HepG2 (cell line): ENCODE data around the gene SIK3.

Experiments used
- ELF1 ChIP-seq: sonication (generic); formaldehyde crosslinking; IDR thresholded peaks from 2 replicates; pipeline ENCODE4 v1.4.0; 2020; ENCODE audit warnings: missing genetic modification reagents
- GABPA ChIP-seq, 2 experiments: IDR thresholded peaks; 2 replicates each; pipeline ENCODE4 v1.6.1; 2011 to 2016; ENCODE audit warnings: low read depth in 2 of 2, low read length in 1 of 2, missing biosample characterization in 1 of 2, missing genetic modification characterization in 1 of 2
- GTF3A ChIP-seq: sonication (generic); formaldehyde crosslinking; conservative IDR thresholded peaks from 2 replicates; pipeline ENCODE4 v1.4.0; 2020; ENCODE audit warnings: mild to moderate bottlenecking, missing genetic modification reagents
- HIVEP1 ChIP-seq: sonication (generic); formaldehyde crosslinking; IDR thresholded peaks from 2 replicates; pipeline ENCODE4 v1.4.0; 2020; ENCODE audit warnings: mild to moderate bottlenecking, missing genetic modification reagents
- KDM2A ChIP-seq: sonication (generic); formaldehyde crosslinking; IDR thresholded peaks from 2 replicates; pipeline ENCODE4 v1.4.0; 2020; ENCODE audit warnings: low read depth, missing genetic modification reagents, borderline replicate concordance
- NFIB ChIP-seq: sonication (generic); formaldehyde crosslinking; IDR thresholded peaks from 2 replicates; pipeline ENCODE4 v1.9.0; 2021; ENCODE audit warnings: missing genetic modification reagents, mild to moderate bottlenecking, borderline replicate concordance
- POLR2A ChIP-seq, 2 experiments: IDR thresholded peaks; 2 replicates each; pipeline ENCODE4 v1.6.1; 2011; ENCODE audit warnings: low read depth in 2 of 2, low read length in 2 of 2, mild to moderate bottlenecking in 1 of 2, moderate library complexity in 1 of 2; ENCODE audit not compliant: insufficient read depth in 1 of 2
- ZNF274 ChIP-seq: sonication (generic); formaldehyde crosslinking; IDR thresholded peaks from 2 replicates; pipeline ENCODE4 v1.5.1; 2020; ENCODE audit warnings: mild to moderate bottlenecking, missing genetic modification reagents
- ZNF644 ChIP-seq: IDR thresholded peaks from 2 replicates; pipeline ENCODE4 v1.6.1; 2016; ENCODE audit warnings: low read depth
- ZSCAN20 ChIP-seq: sonication (generic); formaldehyde crosslinking; IDR thresholded peaks from 2 replicates; pipeline ENCODE4 v1.4.0; 2020; ENCODE audit warnings: missing genetic modification reagents, mild to moderate bottlenecking, borderline replicate concordance
- TF ChIP-seq, protein P1 (sequence below): sonication (generic); formaldehyde crosslinking; IDR thresholded peaks from 2 replicates; pipeline ENCODE4 v1.4.0; 2020; ENCODE audit warnings: mild to moderate bottlenecking, missing genetic modification reagents

DNA sequence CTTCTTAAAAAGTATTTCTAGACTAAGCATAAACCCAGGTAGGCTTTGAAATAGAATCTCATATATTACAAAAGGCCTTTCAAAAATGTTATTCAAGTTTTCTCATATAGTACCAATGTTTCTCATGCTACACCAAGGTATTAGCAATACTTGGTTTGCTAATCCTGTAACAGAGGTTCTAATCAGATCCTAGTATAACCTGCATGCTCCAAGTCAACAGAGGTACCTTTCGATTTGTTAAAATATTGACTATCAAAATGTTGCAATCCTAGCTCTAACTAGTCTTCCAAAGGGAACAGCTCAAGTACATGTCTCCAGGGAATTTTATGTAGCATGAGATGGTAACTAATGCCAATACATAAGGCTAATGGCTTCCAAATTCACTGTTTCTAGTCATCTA, 162.7 kb downstream of the SIK3 start:
- TF ChIP-seq ZSCAN20 (CRISPR knock-in tag) (no peak), KDM2A (CRISPR knock-in tag) (no peak), ZNF274 (no peak), GTF3A (CRISPR knock-in tag) (no peak), GABPA (IDR thresholded peaks at IDR 0.05; ENCODE audit: low read depth, low read length) (no peak), GABPA (CRISPR knock-in tag; IDR thresholded peaks at IDR 0.05; ENCODE audit: low read depth) (no peak), HIVEP1 (no peak), ELF1 (no peak), ZNF644 (CRISPR knock-in tag) (no peak), POLR2A (IDR thresholded peaks at IDR 0.05; ENCODE audit: insufficient read depth in 1 of 2, low read depth in 2 of 2, low read length in 2 of 2) (no peak), NFIB (CRISPR knock-in tag) (no peak)
- TF ChIP-seq, protein P1, sequence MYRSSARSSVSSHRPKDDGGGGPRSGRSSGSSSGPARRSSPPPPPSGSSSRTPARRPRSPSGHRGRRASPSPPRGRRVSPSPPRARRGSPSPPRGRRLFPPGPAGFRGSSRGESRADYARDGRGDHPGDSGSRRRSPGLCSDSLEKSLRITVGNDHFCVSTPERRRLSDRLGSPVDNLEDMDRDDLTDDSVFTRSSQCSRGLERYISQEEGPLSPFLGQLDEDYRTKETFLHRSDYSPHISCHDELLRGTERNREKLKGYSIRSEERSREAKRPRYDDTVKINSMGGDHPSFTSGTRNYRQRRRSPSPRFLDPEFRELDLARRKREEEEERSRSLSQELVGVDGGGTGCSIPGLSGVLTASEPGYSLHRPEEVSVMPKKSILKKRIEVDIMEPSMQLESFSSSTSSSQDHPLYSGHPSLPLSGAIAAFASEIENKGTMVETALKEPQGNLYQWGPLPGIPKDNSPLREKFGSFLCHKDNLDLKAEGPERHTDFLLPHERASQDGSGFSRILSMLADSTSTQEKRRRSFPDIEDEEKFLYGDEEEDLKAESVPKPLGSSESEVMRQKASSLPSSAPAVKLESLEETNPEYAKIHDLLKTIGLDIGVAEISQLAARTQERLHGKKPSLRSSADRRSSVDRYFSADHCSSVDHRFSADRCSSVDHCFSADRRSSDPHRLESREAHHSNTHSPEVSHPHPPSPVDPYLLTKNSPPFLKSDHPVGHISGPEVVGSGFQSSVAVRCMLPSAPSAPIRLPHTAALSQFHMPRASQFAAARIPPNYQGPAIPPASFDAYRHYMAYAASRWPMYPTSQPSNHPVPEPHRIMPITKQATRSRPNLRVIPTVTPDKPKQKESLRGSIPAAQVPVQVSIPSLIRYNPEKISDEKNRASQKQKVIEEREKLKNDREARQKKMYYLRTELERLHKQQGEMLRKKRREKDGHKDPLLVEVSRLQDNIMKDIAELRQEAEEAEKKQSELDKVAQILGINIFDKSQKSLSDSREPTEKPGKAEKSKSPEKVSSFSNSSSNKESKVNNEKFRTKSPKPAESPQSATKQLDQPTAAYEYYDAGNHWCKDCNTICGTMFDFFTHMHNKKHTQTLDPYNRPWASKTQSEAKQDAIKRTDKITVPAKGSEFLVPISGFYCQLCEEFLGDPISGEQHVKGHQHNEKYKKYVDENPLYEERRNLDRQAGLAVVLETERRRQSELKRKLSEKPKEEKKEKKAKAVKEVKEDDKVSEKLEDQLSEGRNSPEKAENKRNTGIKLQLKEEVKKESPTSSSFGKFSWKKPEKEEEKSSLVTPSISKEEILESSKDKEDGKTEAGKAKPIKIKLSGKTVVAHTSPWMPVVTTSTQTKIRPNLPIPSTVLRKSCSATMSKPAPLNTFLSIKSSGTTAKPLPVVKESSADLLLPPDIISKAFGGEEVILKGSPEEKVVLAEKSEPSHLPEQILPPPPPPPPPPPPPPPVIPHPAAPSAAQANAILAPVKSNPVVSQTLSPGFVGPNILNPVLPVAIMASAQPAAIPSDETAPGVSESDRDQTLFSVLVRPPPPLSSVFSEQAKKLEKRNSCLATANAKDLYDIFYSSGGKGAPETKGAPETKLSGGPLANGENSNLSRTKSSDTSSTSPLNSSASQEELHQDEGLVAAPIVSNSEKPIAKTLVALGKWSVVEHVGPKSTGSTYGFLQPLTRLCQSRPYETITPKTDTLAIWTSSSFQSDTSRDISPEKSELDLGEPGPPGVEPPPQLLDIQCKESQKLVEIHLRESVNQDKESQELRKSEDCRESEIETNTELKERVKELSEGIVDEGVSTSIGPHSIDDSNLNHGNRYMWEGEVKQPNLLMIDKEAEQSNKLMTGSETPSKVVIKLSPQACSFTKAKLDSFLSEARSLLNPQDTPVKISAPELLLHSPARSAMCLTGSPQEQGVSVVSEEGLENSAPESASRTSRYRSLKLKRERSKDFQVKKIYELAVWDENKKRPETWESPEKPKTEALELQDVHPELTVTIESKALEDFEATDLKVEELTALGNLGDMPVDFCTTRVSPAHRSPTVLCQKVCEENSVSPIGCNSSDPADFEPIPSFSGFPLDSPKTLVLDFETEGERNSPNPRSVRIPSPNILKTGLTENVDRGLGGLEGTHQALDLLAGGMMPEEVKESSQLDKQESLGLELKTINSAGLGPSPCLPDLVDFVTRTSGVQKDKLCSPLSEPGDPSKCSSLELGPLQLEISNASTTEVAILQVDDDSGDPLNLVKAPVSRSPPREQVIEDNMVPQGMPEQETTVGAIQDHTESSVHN: no peak
